Keratinocyte (primary cell): Measurements from ENCODE around the gene DUSP8. TPM values are rescaled to one million over a fixed set of nuclear protein-coding genes. Genes with fewer than 3 reads are reported as not detected.
"Not testable (repeated sequence)": the region's sequence is repeated elsewhere in the genome, so short reads cannot be mapped to it uniquely, and the experiment has no call there.

Source experiments
- DNase-seq: peaks from one replicate; pipeline ENCODE4 v3.0.0-alpha.2; 2011; ENCODE audit warnings: low read depth, missing footprints, low spot score
- FAIRE-seq: peaks from 2 replicates; lab custom pipeline; 2011; peaks lifted over from hg19 to GRCh38; lab: Jason Lieb, UNC
- H2AFZ ChIP-seq: 2 replicates; pipeline ENCODE4 v1.6.0; 2012; ENCODE audit warnings: low read length, control low read depth, inconsistent platforms; ENCODE audit not compliant: control insufficient read depth
- H3K27ac ChIP-seq: 2 replicates; pipeline ENCODE4 v1.5.1; 2011; ENCODE audit warnings: low read length; ENCODE audit not compliant: control insufficient read depth, insufficient read depth
- H3K27me3 ChIP-seq: 3 replicates; pipeline ENCODE4 v1.6.0; 2011; ENCODE audit warnings: low read length; ENCODE audit not compliant: control insufficient read depth, insufficient read depth; ENCODE audit errors: extremely low read depth
- H3K36me3 ChIP-seq, 2 experiments: 2 replicates in 1 of 2; 3 replicates in 1 of 2; pipeline ENCODE4 v1.5.1; 2011; ENCODE audit warnings: low read length in 2 of 2, mild to moderate bottlenecking in 1 of 2; ENCODE audit not compliant: control insufficient read depth in 2 of 2, insufficient read depth in 2 of 2; ENCODE audit errors: extremely low read depth in 1 of 2
- H3K4me1 ChIP-seq: 3 replicates; pipeline ENCODE4 v1.5.1; 2011; ENCODE audit warnings: low read length; ENCODE audit not compliant: control insufficient read depth, insufficient read depth; ENCODE audit errors: extremely low read depth
- H3K4me2 ChIP-seq: 3 replicates; pipeline ENCODE4 v1.6.0; 2011; ENCODE audit warnings: low read depth, low read length; ENCODE audit not compliant: control insufficient read depth, insufficient read depth; ENCODE audit errors: extremely low read depth
- H3K4me3 ChIP-seq, 3 experiments: fragments of 200-600 bp in 1 of 3; sonication (generic) in 1 of 3; 2 replicates in 2 of 3; 3 replicates in 1 of 3; pipeline ENCODE4 v1.5.1; 2011 to 2016; ENCODE audit warnings: low read length in 3 of 3, mild to moderate bottlenecking in 3 of 3, control low read depth in 2 of 3, inconsistent platforms in 1 of 3, low read depth in 1 of 3, mixed read lengths in 1 of 3, mixed run types in 1 of 3, moderate library complexity in 1 of 3; ENCODE audit not compliant: control insufficient read depth in 2 of 3, insufficient read depth in 2 of 3; ENCODE audit errors: extremely low read depth in 1 of 3
- H3K79me2 ChIP-seq: 2 replicates; pipeline ENCODE4 v1.6.0; 2012; ENCODE audit warnings: low read length; ENCODE audit not compliant: control insufficient read depth, insufficient read depth
- H3K9ac ChIP-seq: 3 replicates; pipeline ENCODE4 v1.6.0; 2011; ENCODE audit warnings: low read length; ENCODE audit not compliant: control insufficient read depth, insufficient read depth; ENCODE audit errors: extremely low read depth
- H3K9me1 ChIP-seq: 3 replicates; pipeline ENCODE4 v1.6.0; 2011; ENCODE audit warnings: low read length; ENCODE audit not compliant: control insufficient read depth, insufficient read depth; ENCODE audit errors: extremely low read depth
- H3K9me3 ChIP-seq: 2 replicates; pipeline ENCODE4 v1.5.1; 2012; ENCODE audit warnings: low read depth, low read length; ENCODE audit not compliant: control insufficient read depth
- H4K20me1 ChIP-seq: 3 replicates; pipeline ENCODE4 v1.6.0; 2011; ENCODE audit warnings: low read length; ENCODE audit not compliant: control insufficient read depth, insufficient read depth; ENCODE audit errors: extremely low read depth
- EZH2 ChIP-seq: IDR thresholded peaks from one replicate; pipeline ENCODE4 v1.6.1; 2012; ENCODE audit warnings: inconsistent platforms, mild to moderate bottlenecking, low read length, moderate library complexity
- dilution Hi-C: fragments of 300-500 bp; cut with MboI; formaldehyde crosslinking; loops from one replicate; pipeline ENCODE4 v1.7.0; 2020; ENCODE audit warnings: low sequenced_read_pairs; ENCODE audit not compliant: extremely low pct_ligation_motif_present
- polyA plus RNA-seq, 5 experiments: library from polyadenylated mRNA; depleted of rRNA in 3 of 5; stranded (reverse) in 3 of 5; stranded (forward) in 1 of 5; unstranded in 1 of 5; fragments of >200 nt; gene quantifications; 1 replicate in 1 of 5; 2 replicates in 3 of 5; 3 replicates in 1 of 5; pipeline versions ENCODE4 v1.2.1 to v1.2.3, GENCODE V29; 2011 to 2012; ENCODE audit warnings: missing spikeins in 2 of 5, low read depth in 1 of 5, low replicate concordance in 1 of 5
- TF ChIP-seq, protein P1 (sequence below), 3 experiments: IDR thresholded peaks in 1 of 3; conservative IDR thresholded peaks in 1 of 3; optimal IDR thresholded peaks in 1 of 3; 2 replicates in 2 of 3; 3 replicates in 1 of 3; pipeline versions ENCODE3 to v1.5.1; 2011; ENCODE audit warnings: low read length in 3 of 3, mild to moderate bottlenecking in 3 of 3, moderate library complexity in 2 of 3, control low read depth in 1 of 3, inconsistent platforms in 1 of 3; ENCODE audit not compliant: insufficient read depth in 2 of 3; ENCODE audit errors: extremely low read depth in 1 of 3

DUSP8 gene
- polyA plus RNA-seq, 1 donor (not counting 4 experiments of a cell fraction or from before 2014, with no cell fraction given) = 0.58 TPM

DNA sequence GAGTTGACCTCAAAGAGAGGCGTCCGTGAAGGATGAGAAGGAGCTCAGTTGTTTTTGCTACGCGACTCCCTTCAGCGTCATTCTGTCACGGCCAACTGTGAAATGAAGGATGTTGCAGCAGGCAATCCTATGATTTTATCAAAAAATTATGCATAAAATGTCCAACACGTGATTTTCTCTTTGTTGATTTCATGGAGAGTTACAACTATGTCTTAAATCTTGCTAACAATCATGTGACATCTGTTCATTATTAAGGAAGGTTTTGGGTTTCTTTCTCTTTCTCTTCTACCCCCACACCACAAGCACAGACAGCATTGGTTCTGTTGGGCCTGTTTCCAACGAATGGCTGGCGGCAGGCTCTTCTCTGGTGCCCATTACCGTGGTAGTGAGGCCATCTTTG, 46.2 kb upstream of the DUSP8 start:
- no peak for TF ChIP-seq EZH2
- TF ChIP-seq, protein P1, sequence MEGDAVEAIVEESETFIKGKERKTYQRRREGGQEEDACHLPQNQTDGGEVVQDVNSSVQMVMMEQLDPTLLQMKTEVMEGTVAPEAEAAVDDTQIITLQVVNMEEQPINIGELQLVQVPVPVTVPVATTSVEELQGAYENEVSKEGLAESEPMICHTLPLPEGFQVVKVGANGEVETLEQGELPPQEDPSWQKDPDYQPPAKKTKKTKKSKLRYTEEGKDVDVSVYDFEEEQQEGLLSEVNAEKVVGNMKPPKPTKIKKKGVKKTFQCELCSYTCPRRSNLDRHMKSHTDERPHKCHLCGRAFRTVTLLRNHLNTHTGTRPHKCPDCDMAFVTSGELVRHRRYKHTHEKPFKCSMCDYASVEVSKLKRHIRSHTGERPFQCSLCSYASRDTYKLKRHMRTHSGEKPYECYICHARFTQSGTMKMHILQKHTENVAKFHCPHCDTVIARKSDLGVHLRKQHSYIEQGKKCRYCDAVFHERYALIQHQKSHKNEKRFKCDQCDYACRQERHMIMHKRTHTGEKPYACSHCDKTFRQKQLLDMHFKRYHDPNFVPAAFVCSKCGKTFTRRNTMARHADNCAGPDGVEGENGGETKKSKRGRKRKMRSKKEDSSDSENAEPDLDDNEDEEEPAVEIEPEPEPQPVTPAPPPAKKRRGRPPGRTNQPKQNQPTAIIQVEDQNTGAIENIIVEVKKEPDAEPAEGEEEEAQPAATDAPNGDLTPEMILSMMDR (optimal IDR thresholded peaks at IDR 0.05 in 1 of 3, IDR thresholded peaks at IDR 0.05 in 1 of 3, conservative IDR thresholded peaks at IDR 0.05 in 1 of 3; ENCODE audit: extremely low read depth in 1 of 3, insufficient read depth in 2 of 3, low read length in 3 of 3) = no peak
- Histone ChIP-seq H3K79me2 (no peaks in the 10 kb centered on the region), H3K27ac (no peak overlapping the region), H3K4me2 (no peak overlapping the region), H3K4me3 (no peak overlapping the region), H3K27me3 (no peaks in the 10 kb centered on the region), H3K9me1 (no peaks in the 10 kb centered on the region), H3K9me3 (no peaks in the 10 kb centered on the region), H3K9ac (no peak overlapping the region), H3K4me1 (no peaks in the 10 kb centered on the region), H3K36me3 (no peaks in the 10 kb centered on the region), H2AFZ (no peak overlapping the region), H4K20me1 (no peaks in the 10 kb centered on the region)
- DNase-seq (no peak), FAIRE-seq (no peak)
- dilution Hi-C loops = no loop called here

DNA sequence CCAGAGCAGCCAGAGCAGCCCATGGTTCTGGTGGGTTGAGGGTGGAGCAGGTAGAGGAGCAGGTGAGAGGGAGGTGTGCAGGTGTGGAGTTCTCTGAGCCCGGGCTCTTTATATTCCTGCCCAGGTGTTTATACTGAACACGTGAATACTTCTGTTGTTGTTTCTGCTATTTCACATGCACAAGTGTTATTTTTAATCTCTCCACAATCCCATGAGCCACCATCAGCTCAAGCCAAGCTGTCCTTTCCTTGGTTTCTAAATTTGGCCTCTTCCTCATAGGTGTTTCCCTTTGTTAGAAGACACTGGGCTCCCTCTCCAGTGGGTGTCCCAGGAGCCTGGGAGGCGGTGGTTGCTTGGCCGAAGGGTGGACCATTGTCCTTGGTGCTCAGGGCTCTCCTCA, 36.3 kb upstream of the DUSP8 start, which contains the start of gene KRTAP5-3:
Gene KRTAP5-3, minus strand, starts transcription at position 101 of the 400 bp plus-strand sequence. Its CDS starts 78 bp downstream, at position 23.
- H3K79me2 ChIP-seq = no peaks in the 10 kb centered on the region
- FAIRE-seq (no peak), DNase-seq (no peak)
- H3K9me3 ChIP-seq = no peaks in the 10 kb centered on the region
- no peaks in the 10 kb centered on the region for H3K9me1 ChIP-seq
- H3K4me1 ChIP-seq = no peaks in the 10 kb centered on the region
- H3K36me3 ChIP-seq = no peaks in the 10 kb centered on the region
- H3K4me2 ChIP-seq = no peak within 1 kb of the TSS
- H3K27ac ChIP-seq = no peak within 1 kb of the TSS
- no peak within 1 kb of the TSS for H3K9ac ChIP-seq
- dilution Hi-C loops = no loop called here
- no peak for TF ChIP-seq EZH2
- TF ChIP-seq, protein P1 (optimal IDR thresholded peaks at IDR 0.05 in 1 of 3, IDR thresholded peaks at IDR 0.05 in 1 of 3, conservative IDR thresholded peaks at IDR 0.05 in 1 of 3; ENCODE audit: extremely low read depth in 1 of 3, insufficient read depth in 2 of 3, low read length in 3 of 3) = no peak
- H4K20me1 ChIP-seq = no peaks in the 10 kb centered on the region
- H3K4me3 ChIP-seq = no peak within 1 kb of the TSS
- H3K27me3 ChIP-seq = peaks cover 21% of the 10 kb centered on the region
- no peak within 1 kb of the TSS for H2AFZ ChIP-seq

DNA sequence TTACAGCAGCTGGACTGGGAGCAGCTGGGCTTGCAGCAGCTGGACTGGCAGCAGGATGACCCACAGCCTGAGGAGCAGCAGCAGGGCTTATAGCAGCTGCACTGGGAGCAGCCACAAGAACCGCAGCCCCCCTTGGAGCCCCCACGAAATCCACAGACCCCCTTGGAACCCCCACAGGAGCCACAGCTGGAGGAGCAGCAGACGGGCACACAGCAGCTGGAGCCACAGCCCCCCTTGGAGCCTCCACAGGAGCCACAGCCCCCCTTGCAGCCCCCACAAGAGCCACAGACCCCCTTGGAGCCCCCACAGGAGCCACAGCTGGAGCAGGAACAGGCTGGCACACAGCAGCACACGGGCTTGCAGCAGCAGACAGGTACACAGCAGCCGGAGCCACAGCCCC, 35.8 kb upstream of the DUSP8 start:
- peaks cover 21% of the 10 kb centered on the region for H3K27me3 ChIP-seq
- DNase-seq, dilution Hi-C loops, H3K9me1 ChIP-seq, H2AFZ ChIP-seq, H3K4me3 ChIP-seq, H4K20me1 ChIP-seq, H3K4me1 ChIP-seq, H3K9ac ChIP-seq, H3K27ac ChIP-seq, H3K36me3 ChIP-seq, FAIRE-seq, H3K4me2 ChIP-seq, H3K9me3 ChIP-seq, H3K79me2 ChIP-seq: not testable (repeated sequence)
